Activated CD8-positive, alpha-beta memory T cell treated with anti-CD3 and anti-CD28 coated beads, Interleukin-2, amount 50 U/mL, for 1 hour (primary cell): ENCODE results near the gene USP36.
"Not testable (repeated sequence)": the region's sequence is repeated elsewhere in the genome, so short reads cannot be mapped to it uniquely, and the experiment has no call there.

Source experiments
- DNase-seq: peaks from one replicate; pipeline ENCODE4 v3.0.0-alpha.2; 2020; ENCODE audit errors: extremely low read depth

The USP36 gene

DNA sequence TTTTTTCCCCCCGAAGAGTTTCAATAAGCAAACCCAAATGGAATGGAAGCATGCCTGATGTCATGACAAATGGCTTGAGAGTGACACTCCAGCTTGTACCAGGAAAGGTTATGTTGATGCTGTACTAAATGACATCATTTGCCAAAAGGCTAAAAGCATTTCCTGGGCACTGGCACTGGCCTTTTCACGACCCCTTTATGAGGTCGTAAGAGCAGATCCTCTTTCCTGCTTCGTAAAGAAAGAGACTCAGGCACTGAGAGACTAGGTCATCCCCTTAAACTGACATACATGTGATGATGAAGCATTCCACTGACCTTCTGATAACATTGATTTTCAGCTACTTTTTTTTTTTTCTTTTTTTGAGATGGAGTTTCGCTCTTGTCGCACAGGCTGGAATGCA, 31.9 kb upstream of the USP36 start:
- DNase-seq, result no peak

DNA sequence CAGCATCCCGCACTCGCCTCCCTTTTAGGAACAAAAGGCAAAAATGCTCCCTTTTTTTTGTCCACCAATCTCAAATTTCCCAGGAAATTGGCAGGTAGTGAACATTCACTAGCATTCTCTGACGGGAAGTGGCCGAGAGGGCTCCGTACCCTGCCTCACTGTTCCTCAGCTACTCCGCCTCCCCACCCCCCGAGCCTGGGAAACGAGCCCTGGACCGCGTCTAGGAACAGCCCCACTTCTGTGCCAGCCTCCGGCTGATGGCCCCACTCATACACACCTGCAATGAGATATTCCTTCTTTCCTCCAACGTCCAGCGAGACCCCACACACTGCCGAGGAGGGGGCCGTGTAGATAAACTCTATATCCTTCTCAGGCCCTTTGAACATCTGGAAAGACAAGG, 30.0 kb upstream of the USP36 start:
- DNase-seq, result no peak

- DNase-seq, result no peak
These were observed 27.8 kb upstream of the USP36 start for GRCh38 chr17:78868391-78868790.

- not testable (repeated sequence) for DNase-seq
These were observed 26.4 kb upstream of the USP36 start for GRCh38 chr17:78867046-78867445.

DNA sequence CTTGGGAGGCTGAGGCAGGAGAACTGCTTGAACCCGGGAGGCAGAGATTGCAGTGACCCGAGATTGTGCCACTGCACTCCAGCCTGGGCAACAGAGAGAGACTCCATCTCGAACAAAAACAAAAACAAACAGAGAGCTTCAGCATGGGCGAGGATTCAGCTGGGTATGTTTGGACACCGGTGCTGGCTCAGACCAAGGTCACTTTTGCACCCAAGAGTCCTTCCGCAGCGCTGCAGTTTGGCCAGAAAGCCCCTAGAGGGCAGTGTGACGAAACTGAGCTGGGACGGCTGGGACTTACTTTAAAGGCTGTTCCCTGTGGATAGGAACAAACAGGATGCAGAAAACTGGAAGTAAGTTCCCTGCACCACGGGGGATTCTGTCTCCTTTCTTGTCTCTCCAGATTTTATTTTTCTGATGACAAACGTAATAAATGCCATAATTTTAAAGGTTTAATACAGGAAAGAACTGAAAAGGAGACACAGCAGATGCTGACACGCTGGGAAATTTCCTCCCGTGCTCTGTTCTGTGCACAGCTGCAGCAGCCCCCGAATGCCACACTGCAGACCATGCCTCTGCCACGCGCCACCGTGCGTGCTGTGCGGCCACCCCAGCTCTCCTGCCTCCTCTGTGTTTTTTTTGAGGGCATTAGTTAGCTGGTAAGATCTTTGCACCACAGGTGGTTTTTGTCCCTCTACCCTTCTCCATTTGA, 25.2 kb upstream of the USP36 start:
- no peak for DNase-seq

DNA sequence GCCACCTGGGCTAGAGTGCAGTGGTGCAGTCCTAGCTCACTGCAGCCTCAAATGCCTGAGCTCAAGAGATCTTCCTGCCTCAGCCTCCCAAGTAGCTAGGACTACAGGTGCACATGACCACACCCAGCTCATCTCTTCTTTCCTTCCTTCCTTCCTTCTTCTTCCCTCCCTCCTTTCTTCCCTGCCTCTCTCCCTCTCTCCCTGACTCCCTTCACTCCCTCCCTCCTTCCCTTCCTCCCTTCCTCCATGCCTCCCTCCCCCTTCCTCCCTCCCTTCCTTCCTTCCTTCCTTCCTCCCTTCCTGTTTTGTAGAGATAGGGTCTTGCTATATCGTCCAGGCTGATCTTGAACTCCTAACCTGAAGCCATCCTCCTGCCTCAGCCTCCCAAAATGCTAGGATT, 23.5 kb upstream of the USP36 start:
- DNase-seq, result no peak

- DNase-seq, result no peak
These were observed 21.7 kb upstream of the USP36 start for GRCh38 chr17:78862073-78863023.

GRCh38 chr17:78861229-78861628, 20.6 kb upstream of the USP36 start:
- no peak for DNase-seq

- DNase-seq, result no peak
These were observed 18.4 kb upstream of the USP36 start for GRCh38 chr17:78859051-78859450.

- DNase-seq, result no peak
These were observed 16.7 kb upstream of the USP36 start for GRCh38 chr17:78857266-78857665.

GRCh38 chr17:78855561-78856165, 15.0 kb upstream of the USP36 start:
- no peak for DNase-seq

GRCh38 chr17:78854508-78854907, 13.9 kb upstream of the USP36 start:
- no peak for DNase-seq

- no peak for DNase-seq
These were observed 13.3 kb upstream of the USP36 start for GRCh38 chr17:78853926-78854394.

DNA sequence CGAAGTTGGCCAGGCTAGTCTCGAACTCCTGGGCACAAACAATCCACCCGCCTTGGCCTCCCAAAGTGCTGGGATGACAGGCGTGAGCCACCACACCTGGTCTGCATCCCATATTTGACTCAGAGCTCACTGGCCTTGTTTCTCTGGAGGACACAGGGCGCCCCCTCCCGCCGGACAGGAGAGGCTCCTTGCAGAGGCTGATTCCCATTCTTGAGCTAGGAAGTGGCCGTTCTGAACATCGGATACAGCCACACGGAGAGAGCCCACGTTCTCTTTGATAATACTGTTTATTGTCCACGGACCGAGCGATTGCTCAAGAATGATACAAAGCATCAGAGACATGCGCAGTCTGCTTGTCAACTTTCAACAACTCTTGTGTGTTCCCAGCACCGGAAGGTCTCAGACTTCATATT, 12.1 kb upstream of the USP36 start:
- no peak for DNase-seq

DNA sequence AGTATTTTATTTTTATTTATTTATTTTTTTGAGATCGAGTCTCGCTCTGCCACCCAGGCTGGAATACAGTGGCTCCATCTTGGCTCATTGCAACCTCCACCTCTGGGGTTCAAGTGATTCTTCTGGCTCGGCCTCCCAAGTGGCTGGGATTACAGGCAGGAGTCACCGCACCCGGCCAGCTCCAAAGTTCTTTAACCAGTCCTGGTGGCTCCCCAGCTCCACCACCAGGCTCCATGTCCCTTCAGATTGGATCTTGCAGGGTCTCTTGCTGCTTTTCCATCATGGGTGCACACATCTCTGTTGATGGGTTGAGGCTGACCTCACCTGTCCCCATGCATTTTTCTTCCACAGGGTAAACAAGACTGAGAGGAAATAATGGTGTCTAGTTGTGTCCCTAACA, 8.4 kb upstream of the USP36 start:
- DNase-seq, result no peak

GRCh38 chr17:78847052-78847451, 6.4 kb upstream of the USP36 start:
- DNase-seq, result no peak

DNA sequence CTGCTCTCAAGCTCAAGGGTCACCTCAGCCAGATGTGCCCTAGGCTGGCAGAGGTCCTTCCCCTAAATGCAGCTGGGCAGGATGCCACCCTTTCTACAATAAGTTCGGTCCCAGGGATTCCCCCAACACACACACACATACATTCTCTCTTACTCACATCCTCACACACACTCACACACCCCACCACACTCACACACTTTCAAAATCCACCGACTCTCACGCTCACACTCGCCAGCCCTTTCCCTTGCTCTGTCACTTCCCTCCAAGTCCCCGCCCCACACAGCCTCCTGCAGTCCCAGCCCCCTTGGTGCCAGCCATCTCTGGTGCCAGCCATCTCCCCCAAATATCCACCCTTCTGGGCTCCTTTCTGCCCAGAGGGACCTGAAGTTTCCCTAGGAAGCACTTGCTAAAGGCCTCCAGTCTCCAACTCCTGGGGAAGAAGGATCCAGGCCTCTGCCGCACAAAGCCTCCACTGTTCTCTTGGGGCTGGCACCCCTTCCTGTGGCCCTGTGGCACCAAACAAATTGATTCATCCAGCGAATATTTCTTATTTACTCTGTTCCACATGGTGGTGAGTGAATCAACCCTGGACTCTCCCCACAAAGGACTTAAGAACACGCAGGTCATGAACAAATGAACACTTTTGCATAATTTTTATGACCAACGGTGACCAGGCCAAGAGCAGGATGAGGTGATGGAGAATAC, 3.8 kb upstream of the USP36 start:
- DNase-seq, result no peak

GRCh38 chr17:78842881-78843565, 2.4 kb upstream of the USP36 start:
- no peak for DNase-seq

- no peak for DNase-seq
These were observed 159 bp downstream of the USP36 start for GRCh38 chr17:78840530-78840779.

- no peak for DNase-seq
These were observed 668 bp downstream of the USP36 start for GRCh38 chr17:78839762-78840529.

GRCh38 chr17:78839235-78839761, 1.3 kb downstream of the USP36 start:
- DNase-seq, result no peak
